Endothelial cell (in vitro differentiated cells): ENCODE results near the gene FGD6. TPM values are rescaled to one million over a fixed set of nuclear protein-coding genes. Genes with fewer than 3 reads are reported as not detected.

Experiments
- DNase-seq: peaks from one replicate; pipeline ENCODE4 v3.0.0; 2021; ENCODE audit warnings: low spot score
- H3K27ac Mint-ChIP-seq: one replicate; pipeline ENCODE4 v1.8.0; 2021; ENCODE audit warnings: mixed read lengths, inconsistent platforms; ENCODE audit not compliant: unreplicated experiment
- H3K27me3 Mint-ChIP-seq: one replicate; pipeline ENCODE4 v1.8.0; 2021; ENCODE audit warnings: mild to moderate bottlenecking, moderate library complexity, mixed read lengths, inconsistent platforms; ENCODE audit not compliant: unreplicated experiment
- H3K36me3 Mint-ChIP-seq: one replicate; pipeline ENCODE4 v1.8.0; 2021; ENCODE audit warnings: mild to moderate bottlenecking, low read depth, mixed read lengths, inconsistent platforms; ENCODE audit not compliant: unreplicated experiment
- H3K4me1 Mint-ChIP-seq: one replicate; pipeline ENCODE4 v1.8.0; 2021; ENCODE audit warnings: mild to moderate bottlenecking, mixed read lengths, inconsistent platforms; ENCODE audit not compliant: unreplicated experiment
- H3K4me3 Mint-ChIP-seq: one replicate; pipeline ENCODE4 v1.8.0; 2021; ENCODE audit warnings: mild to moderate bottlenecking, mixed read lengths, inconsistent platforms; ENCODE audit not compliant: unreplicated experiment
- H3K9me3 Mint-ChIP-seq: one replicate; pipeline ENCODE4 v1.8.0; 2021; ENCODE audit warnings: mixed read lengths, inconsistent platforms; ENCODE audit not compliant: unreplicated experiment
- CTCF ChIP-seq: fragments of 200-600 bp; sonication (generic); IDR thresholded peaks from one replicate; pipeline ENCODE4 v1.5.0; 2021; ENCODE audit warnings: antibody characterized with exemption; ENCODE audit not compliant: unreplicated experiment
- total RNA-seq: library from RNA; stranded (reverse); fragmentation: NEBNext Ultra II Directional; extraction: Animal tissue kit (Norgen Biotek cat#: 25700); gene quantifications from one replicate; pipeline ENCODE4 v1.2.1, GENCODE V29; 2021; ENCODE audit not compliant: unreplicated experiment

FGD6 gene
- total RNA-seq, 1 donor from 2014 or later = 35.4 TPM

DNA sequence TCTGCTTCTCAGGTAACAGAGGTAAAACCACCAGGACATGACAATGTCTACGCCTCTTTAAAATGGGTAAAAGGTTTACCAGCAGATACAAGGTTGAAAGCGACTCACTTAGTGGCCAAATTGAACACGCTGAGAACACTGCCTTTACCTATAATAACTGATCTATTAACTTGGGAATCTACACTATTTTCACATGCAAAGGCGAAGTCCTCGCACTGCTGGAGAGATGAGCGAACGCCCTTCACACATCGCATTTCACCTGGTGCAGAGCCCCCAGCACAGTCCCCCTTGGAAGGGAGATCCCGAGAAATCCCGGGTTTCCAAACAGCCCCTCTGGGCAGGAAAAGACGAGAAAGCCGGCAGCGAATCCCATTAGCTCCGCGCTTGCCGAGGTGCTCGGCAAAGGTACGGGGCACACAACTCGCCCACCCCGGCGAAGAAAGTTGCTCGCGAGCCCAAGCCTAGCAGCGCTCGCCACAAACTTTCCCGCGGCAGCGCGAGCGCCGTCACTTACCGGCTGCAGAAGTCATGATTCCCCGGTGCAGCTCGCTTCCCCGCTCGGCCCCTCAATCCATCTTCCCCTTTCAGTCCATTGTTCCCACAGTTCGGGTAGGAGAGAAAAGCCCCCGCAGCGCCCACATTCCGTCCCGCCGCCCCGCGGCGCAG, 423 bp downstream of the FGD6 start:
- peaks cover 43% of the 10 kb centered on the region for H3K4me1 Mint-ChIP-seq
- H3K9me3 Mint-ChIP-seq = no peaks in the 10 kb centered on the region
- peaks cover 3% of the 10 kb centered on the region for H3K36me3 Mint-ChIP-seq
- peak overlapping the region; percentile 92 for H3K27ac Mint-ChIP-seq
- TF ChIP-seq CTCF = no peak
- DNase-seq = no peak
- H3K27me3 Mint-ChIP-seq = peaks cover 10% of the 10 kb centered on the region
- H3K4me3 Mint-ChIP-seq = peak overlapping the region; percentile 98

DNA sequence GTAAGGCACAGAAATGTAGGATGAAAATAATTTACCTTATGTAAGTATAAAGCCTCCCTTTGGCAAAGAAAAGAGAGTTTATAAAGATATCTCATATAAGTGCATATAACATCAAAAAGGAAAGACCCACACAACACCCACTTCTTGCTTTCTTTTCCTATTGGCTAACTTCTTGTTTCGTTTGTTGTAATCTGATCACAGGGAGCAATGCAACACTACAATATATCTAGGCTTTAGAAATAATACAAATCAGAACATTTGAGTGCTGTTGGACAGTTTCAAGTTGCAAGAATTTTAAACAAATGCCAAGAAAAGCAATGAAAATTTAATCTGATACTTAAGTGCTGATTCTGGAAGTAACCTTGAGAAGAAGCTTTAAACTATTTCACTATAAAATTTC, 1.3 kb downstream of the FGD6 start:
- TF ChIP-seq CTCF = no peak
- H3K4me3 Mint-ChIP-seq = peak overlapping the region; percentile 98
- H3K27me3 Mint-ChIP-seq = peaks cover 10% of the 10 kb centered on the region
- no peak for DNase-seq
- H3K9me3 Mint-ChIP-seq = no peaks in the 10 kb centered on the region
- peaks cover 41% of the 10 kb centered on the region for H3K4me1 Mint-ChIP-seq
- peaks cover 3% of the 10 kb centered on the region for H3K36me3 Mint-ChIP-seq
- peak overlapping the region; percentile 75 for H3K27ac Mint-ChIP-seq

DNA sequence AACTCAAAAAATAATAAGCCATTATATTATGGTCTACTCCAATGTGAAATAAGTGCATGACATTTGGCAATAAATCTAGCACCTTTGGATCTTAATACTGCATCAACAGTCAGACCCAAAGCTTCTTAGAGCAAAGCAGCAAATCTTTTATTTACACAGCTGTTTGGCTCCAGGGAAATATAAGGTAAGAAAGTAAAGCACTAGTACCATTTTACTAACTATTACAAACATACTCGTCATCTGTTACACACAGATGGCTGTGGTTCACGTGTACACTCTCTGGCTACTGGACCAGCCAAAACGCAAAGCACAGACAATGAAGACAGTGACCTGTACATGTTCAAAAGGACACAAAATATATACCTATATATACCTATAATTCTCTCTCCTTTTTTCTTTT, 2.8 kb downstream of the FGD6 start:
- peaks cover 4% of the 10 kb centered on the region for H3K36me3 Mint-ChIP-seq
- H3K4me3 Mint-ChIP-seq = peak overlapping the region; percentile 8
- no peak for DNase-seq
- H3K9me3 Mint-ChIP-seq = no peaks in the 10 kb centered on the region
- H3K27me3 Mint-ChIP-seq = peaks cover 10% of the 10 kb centered on the region
- H3K4me1 Mint-ChIP-seq = peaks cover 34% of the 10 kb centered on the region
- no peak overlapping the region for H3K27ac Mint-ChIP-seq
- TF ChIP-seq CTCF = no peak

DNA sequence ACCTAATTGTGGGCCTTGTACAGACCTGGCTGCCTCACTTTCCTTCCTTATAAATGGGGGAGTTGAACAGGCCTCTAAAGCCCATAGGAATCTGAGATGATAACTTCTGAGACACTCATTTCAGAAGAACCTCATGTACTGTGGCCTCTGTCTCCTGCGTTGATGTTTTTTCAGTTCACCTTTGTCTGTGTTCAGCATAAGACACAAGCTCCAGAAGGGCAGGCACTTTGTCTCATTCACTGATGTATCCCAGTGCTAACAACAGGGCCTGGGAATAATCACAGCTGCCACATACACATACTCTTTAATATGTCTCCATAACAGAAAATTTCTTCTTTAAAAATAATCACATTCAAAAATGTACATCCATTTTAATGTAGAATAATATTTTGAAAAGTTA, 3.3 kb downstream of the FGD6 start:
- Mint-ChIP-seq H3K9me3 (no peaks in the 10 kb centered on the region), H3K36me3 (peaks cover 9% of the 10 kb centered on the region), H3K27me3 (peaks cover 10% of the 10 kb centered on the region), H3K4me3 (no peak overlapping the region), H3K27ac (peak overlapping the region; percentile 19), H3K4me1 (peaks cover 30% of the 10 kb centered on the region)
- TF ChIP-seq CTCF = no peak
- DNase-seq = no peak

DNA sequence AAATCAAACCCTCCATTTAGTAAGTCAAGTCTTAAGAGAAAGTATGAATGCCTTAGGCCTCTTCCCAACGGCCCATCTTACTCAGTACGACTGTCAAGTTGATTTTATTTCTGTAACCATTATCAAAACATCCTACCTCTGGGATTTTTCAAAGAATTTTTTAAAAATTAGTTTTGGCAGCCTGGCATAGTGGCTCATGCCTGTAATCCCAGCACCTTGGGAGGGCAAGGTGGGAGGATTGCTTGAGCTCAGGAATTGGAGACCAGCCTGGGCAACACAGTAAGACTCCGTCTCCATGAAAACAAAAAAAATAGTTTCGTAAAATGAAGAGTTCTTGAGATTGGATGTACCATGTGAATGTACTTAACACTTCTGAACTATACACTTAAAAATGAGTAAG, 4.1 kb downstream of the FGD6 start:
- peak overlapping the region; percentile 19 for H3K27ac Mint-ChIP-seq
- peaks cover 10% of the 10 kb centered on the region for H3K27me3 Mint-ChIP-seq
- peaks cover 24% of the 10 kb centered on the region for H3K4me1 Mint-ChIP-seq
- TF ChIP-seq CTCF = no peak
- H3K36me3 Mint-ChIP-seq = peaks cover 9% of the 10 kb centered on the region
- no peak overlapping the region for H3K4me3 Mint-ChIP-seq
- no peak for DNase-seq
- H3K9me3 Mint-ChIP-seq = no peaks in the 10 kb centered on the region
